Erythroblast (primary cell): ENCODE measurements around the gene WIPF1.

Experiments
- GATA1 ChIP-seq: IDR thresholded peaks from 2 replicates; pipeline ENCODE4 v1.6.1; 2011; ENCODE audit warnings: low read depth, mild to moderate bottlenecking, control low read depth, low read length, moderate library complexity
- POLR2A ChIP-seq: IDR thresholded peaks from 2 replicates; pipeline ENCODE4 v1.6.1; 2011; ENCODE audit warnings: mild to moderate bottlenecking, low read length

DNA sequence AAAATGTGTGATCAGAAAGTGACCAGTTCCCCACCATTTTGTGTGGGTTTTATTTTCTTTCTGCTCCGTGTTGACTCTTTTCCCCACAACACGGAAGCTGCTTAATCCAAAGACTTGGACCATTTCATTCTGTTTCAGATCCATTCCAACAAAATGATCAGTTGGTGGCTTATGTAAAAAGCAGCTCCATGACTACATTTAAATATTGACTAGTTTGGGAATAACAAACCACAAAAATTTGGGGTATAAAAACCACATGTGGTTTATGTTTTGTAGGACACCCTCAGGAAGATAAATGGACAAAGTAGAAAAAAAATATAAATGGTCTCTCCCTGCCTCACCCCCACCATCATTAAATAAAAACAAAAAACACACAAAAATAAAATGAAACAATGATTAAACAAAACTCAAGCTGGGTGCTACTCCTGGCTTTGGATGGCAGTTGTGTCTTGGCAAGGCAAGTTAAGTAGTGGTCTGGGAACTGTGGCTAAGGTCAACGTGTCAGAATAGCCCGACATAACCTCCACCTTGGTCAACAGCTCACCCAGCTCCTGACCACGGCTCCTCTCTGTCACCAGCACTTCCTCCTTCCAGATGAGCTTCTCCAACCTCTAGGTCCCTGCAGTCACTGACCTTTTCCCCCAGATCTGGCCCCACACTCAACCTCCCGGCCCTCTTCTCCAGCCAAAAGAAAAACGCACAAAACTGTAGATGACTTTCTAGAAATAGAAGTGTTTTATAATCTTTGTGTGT lies 12.8 kb upstream of the WIPF1 start:
- TF ChIP-seq POLR2A (no peak), GATA1 (no peak)
